Lower leg skin (tissue), 3 donors: ENCODE data around the gene NMT1.

ENCODE experiments used
- CTCF ChIP-seq, 3 donors: fragments of 450-650 bp; IDR thresholded peaks; one replicate each; pipeline ENCODE4 v1.5.1; 2016; ENCODE audit warnings: antibody characterized with exemption in 3 of 3, mild to moderate bottlenecking in 3 of 3, moderate library complexity in 2 of 3
- POLR2A ChIP-seq, 2 donors: fragments of 450-650 bp; IDR thresholded peaks; one replicate each; pipeline ENCODE4 v1.6.1; 2016 to 2017; ENCODE audit warnings: antibody characterized with exemption in 2 of 2, mild to moderate bottlenecking in 1 of 2, moderate library complexity in 1 of 2

- TF ChIP-seq CTCF (IDR thresholded peaks at IDR 0.05) (no peak), POLR2A (IDR thresholded peaks at IDR 0.05) (no peak)
These were observed 8.9 kb downstream of the NMT1 start for GRCh38 chr17:45070001-45070400.
